Stimulated activated CD8-positive, alpha-beta memory T cell treated with anti-CD3 and anti-CD28 coated beads, Interleukin-15, amount 100 ng/mL, for 48 hours (primary cell): ENCODE data around the gene TLCD5.

Experiments
- DNase-seq, 2 donors: peaks; one replicate each; pipeline ENCODE4 v3.0.0-alpha.2; 2020; ENCODE audit warnings: low read depth in 2 of 2

TLCD5 gene

GRCh38 chr11:120336641-120337354 is 11.7 kb downstream of the TLCD5 start:
- peak in 1 of 2 donors; percentile 23 for DNase-seq

- no peak for DNase-seq
These were observed 12.4 kb downstream of the TLCD5 start for GRCh38 chr11:120337355-120338106.

GRCh38 chr11:120338107-120338933 is 13.2 kb downstream of the TLCD5 start:
- no peak for DNase-seq

GRCh38 chr11:120339394-120339890 is 14.3 kb downstream of the TLCD5 start:
- no peak for DNase-seq

GRCh38 chr11:120340529-120340928 is 15.4 kb downstream of the TLCD5 start:
- DNase-seq, result no peak

GRCh38 chr11:120342226-120342625 is 17.1 kb downstream of the TLCD5 start:
- DNase-seq, result no peak

GRCh38 chr11:120342678-120343077 is 17.6 kb downstream of the TLCD5 start:
- no peak for DNase-seq

- DNase-seq, result no peak
These were observed 18.3 kb downstream of the TLCD5 start for GRCh38 chr11:120343429-120343828.

- peak in 1 of 2 donors; percentile 28 for DNase-seq
These were observed 19.4 kb downstream of the TLCD5 start for GRCh38 chr11:120344302-120345004.

GRCh38 chr11:120346233-120346632 is 21.1 kb downstream of the TLCD5 start:
- DNase-seq, result no peak

GRCh38 chr11:120350637-120351036 is 25.5 kb downstream of the TLCD5 start:
- no peak for DNase-seq

- no peak for DNase-seq
These were observed 27.3 kb downstream of the TLCD5 start for GRCh38 chr11:120352405-120352804.

- DNase-seq, result no peak
These were observed 29.0 kb downstream of the TLCD5 start for GRCh38 chr11:120354068-120354467.

GRCh38 chr11:120354779-120355178 is 29.7 kb downstream of the TLCD5 start:
- no peak for DNase-seq

GRCh38 chr11:120357620-120358019 is 32.5 kb downstream of the TLCD5 start:
- DNase-seq, result no peak

- no peak for DNase-seq
These were observed 33.6 kb downstream of the TLCD5 start for GRCh38 chr11:120358729-120359128.

GRCh38 chr11:120363436-120363835 is 38.3 kb downstream of the TLCD5 start:
- DNase-seq, result no peak

GRCh38 chr11:120365512-120365911 is 40.4 kb downstream of the TLCD5 start:
- DNase-seq, result no peak

- no peak for DNase-seq
These were observed 47.2 kb downstream of the TLCD5 start for GRCh38 chr11:120372296-120372695.

- DNase-seq, result no peak
These were observed 50.0 kb downstream of the TLCD5 start for GRCh38 chr11:120375076-120375475.

GRCh38 chr11:120376547-120377182 is 51.6 kb downstream of the TLCD5 start:
- DNase-seq, result no peak
